CD14-positive monocyte (primary cell): ENCODE measurements around the gene CCDC88C. TPM values are rescaled to one million over a fixed set of nuclear protein-coding genes. Genes with fewer than 3 reads are reported as not detected.
A peak's percentile ranks its signal among the peaks of the same experiment; 100 is the strongest.

Experiments
- DNase-seq, 3 donors: peaks; one replicate each; pipeline ENCODE4 v3.0.0-alpha.2; 2011 to 2022
- H2AFZ ChIP-seq: 2 replicates; pipeline ENCODE4 v1.6.0; 2012; ENCODE audit warnings: mild to moderate bottlenecking, low read depth, low read length, inconsistent platforms; ENCODE audit not compliant: insufficient read depth, poor library complexity, severe bottlenecking
- H3K27ac ChIP-seq, 2 donors: 1 replicate in 1 of 2; 2 replicates in 1 of 2; pipeline ENCODE4 v1.5.1; 2012 to 2013; ENCODE audit warnings: low read length in 2 of 2, control low read depth in 1 of 2, inconsistent platforms in 1 of 2, low read depth in 1 of 2, mild to moderate bottlenecking in 1 of 2
- H3K27me3 ChIP-seq, 2 donors: one replicate each; pipeline versions ENCODE4 v1.6.0 to v1.6.1; 2011 to 2013; ENCODE audit warnings: low read length in 2 of 2; ENCODE audit not compliant: control insufficient read depth in 2 of 2, insufficient read depth in 2 of 2
- H3K36me3 ChIP-seq, 2 donors: replicated peaks in 1 of 2; 1 replicate in 1 of 2; 2 replicates in 1 of 2; pipeline versions ENCODE4 v1.5.1 to v1.6.1; 2012 to 2013; ENCODE audit warnings: low read length in 2 of 2, control low read depth in 1 of 2, inconsistent platforms in 1 of 2, mild to moderate bottlenecking in 1 of 2; ENCODE audit not compliant: insufficient read depth in 2 of 2, control insufficient read depth in 1 of 2
- H3K4me1 ChIP-seq, 2 donors: 1 replicate in 1 of 2; 2 replicates in 1 of 2; pipeline versions ENCODE4 v1.5.1 to v1.6.1; 2012 to 2013; ENCODE audit warnings: low read length in 2 of 2, control low read depth in 1 of 2, inconsistent platforms in 1 of 2, mild to moderate bottlenecking in 1 of 2, moderate library complexity in 1 of 2; ENCODE audit not compliant: insufficient read depth in 2 of 2, control insufficient read depth in 1 of 2
- H3K4me2 ChIP-seq: replicated peaks from 2 replicates; pipeline ENCODE3; 2012; ENCODE audit warnings: low read length, moderate library complexity, mild to moderate bottlenecking; ENCODE audit not compliant: poor library complexity, severe bottlenecking; ENCODE audit errors: extremely low read depth
- H3K4me3 ChIP-seq, 3 experiments: fragments of 200-600 bp in 1 of 3; sonication (generic) in 1 of 3; replicated peaks in 1 of 3; 1 replicate in 2 of 3; 2 replicates in 1 of 3; pipeline ENCODE4 v1.5.1; 2011 to 2013; ENCODE audit warnings: low read length in 3 of 3, mild to moderate bottlenecking in 3 of 3, control low read depth in 2 of 3, low read depth in 2 of 3, inconsistent platforms in 1 of 3, moderate library complexity in 1 of 3
- H3K79me2 ChIP-seq: 2 replicates; pipeline ENCODE4 v1.6.0; 2012; ENCODE audit warnings: mild to moderate bottlenecking, control low read depth, inconsistent platforms, low read length, moderate library complexity; ENCODE audit not compliant: insufficient read depth
- H3K9ac ChIP-seq: 2 replicates; pipeline ENCODE4 v1.6.0; 2017; ENCODE audit warnings: low read length, mild to moderate bottlenecking; ENCODE audit not compliant: insufficient read depth, poor library complexity, severe bottlenecking
- H3K9me3 ChIP-seq, 2 donors: replicated peaks in 1 of 2; 1 replicate in 1 of 2; 2 replicates in 1 of 2; pipeline versions ENCODE4 v1.5.1 to v1.6.1; 2012 to 2013; ENCODE audit warnings: low read length in 2 of 2, control low read depth in 1 of 2; ENCODE audit not compliant: control insufficient read depth in 1 of 2, insufficient read depth in 1 of 2
- H4K20me1 ChIP-seq: 2 replicates; pipeline ENCODE4 v1.6.0; 2012; ENCODE audit warnings: mild to moderate bottlenecking, low read length, control low read depth, moderate library complexity; ENCODE audit not compliant: insufficient read depth
- H3K27ac Mint-ChIP-seq, 7 donors: one replicate each; pipeline ENCODE4 v1.8.0; 2020; ENCODE audit warnings: mild to moderate bottlenecking in 7 of 7, mixed read lengths in 7 of 7, moderate library complexity in 6 of 7, inconsistent platforms in 2 of 7
- H3K27me3 Mint-ChIP-seq, 3 donors: one replicate each; pipeline ENCODE4 v1.8.0; 2021 to 2022; ENCODE audit warnings: low read depth in 3 of 3, mild to moderate bottlenecking in 3 of 3, mixed read lengths in 3 of 3, moderate library complexity in 3 of 3, inconsistent platforms in 1 of 3
- H3K36me3 Mint-ChIP-seq, 2 donors: one replicate each; pipeline ENCODE4 v1.8.0; 2020; ENCODE audit warnings: mixed read lengths in 2 of 2, inconsistent platforms in 1 of 2, mild to moderate bottlenecking in 1 of 2
- H3K4me1 Mint-ChIP-seq: one replicate; pipeline ENCODE4 v1.8.0; 2020; ENCODE audit warnings: mild to moderate bottlenecking, mixed read lengths
- H3K4me3 Mint-ChIP-seq, 2 donors: one replicate each; pipeline ENCODE4 v1.8.0; 2020; ENCODE audit warnings: mild to moderate bottlenecking in 2 of 2, mixed read lengths in 2 of 2, moderate library complexity in 1 of 2
- H3K9me3 Mint-ChIP-seq, 7 donors: one replicate each; pipeline ENCODE4 v1.8.0; 2020 to 2022; ENCODE audit warnings: mixed read lengths in 7 of 7, mild to moderate bottlenecking in 6 of 7, moderate library complexity in 6 of 7, inconsistent platforms in 2 of 7
- CTCF ChIP-seq: fragments of 200-600 bp; IDR thresholded peaks from one replicate; pipeline ENCODE4 v1.8.0; 2022; ENCODE audit warnings: antibody characterized with exemption, mild to moderate bottlenecking
- WGBS: methylation state at CpG from one replicate; pipeline ENCODE4 v1.1.5; 2013; ENCODE audit warnings: missing lambda C conversion rate; ENCODE audit not compliant: insufficient coverage; 5-methylcytosine and 5-hydroxymethylcytosine counted together
- intact Hi-C, 2 donors: fragments of 100-400 bp; cut with micrococcal nuclease; formaldehyde crosslinking; loops; one replicate each; pipeline versions ENCODE4 v1.15.0 to v1.15.1; 2023
- polyA plus RNA-seq, 3 donors: library from polyadenylated mRNA; depleted of rRNA in 1 of 3; unstranded in 2 of 3; stranded (reverse) in 1 of 3; fragments of 300-500 nt in 2 of 3; fragments of >200 nt in 1 of 3; fragmentation: Illumina TruSeq in 2 of 3; gene quantifications; 1 replicate in 2 of 3; 2 replicates in 1 of 3; pipeline ENCODE4 v1.2.3, GENCODE V29; 2012 to 2021

Gene CCDC88C
- polyA plus RNA-seq, 3 donors, result 11.6 to 69.7 (median 12.3) TPM

GRCh38 chr14:91414475-91414833, 3.2 kb downstream of the CCDC88C start:
- H3K36me3 Mint-ChIP-seq, result peaks cover 44 to 55% of the 10 kb centered on the region in 2 donors
- Histone ChIP-seq H3K27ac (peak overlapping the region in 1 of 2 donors; percentile 49), H2AFZ (no peak overlapping the region), H3K4me3 (peak overlapping the region; percentile 3 to 99 (median 8)), H3K4me2 (peak overlapping the region; percentile 98), H3K79me2 (peaks cover 87% of the 10 kb centered on the region), H3K27me3 (no peaks in the 10 kb centered on the region), H3K9ac (peak overlapping the region; percentile 9), H3K4me1 (peaks cover 58 to 81% of the 10 kb centered on the region in 2 donors), H4K20me1 (peaks cover 75% of the 10 kb centered on the region), H3K36me3 (peaks cover 12 to 40% of the 10 kb centered on the region in 2 donors), H3K9me3 (no peaks in the 10 kb centered on the region)
- WGBS, result 43% methylated on average over 3 of the region's 3 CpGs
- no peaks in the 10 kb centered on the region for H3K9me3 Mint-ChIP-seq
- intact Hi-C loops, result loop anchor here in 1 of 2 donors (10.0 kb wide), 1 partner anchor 170 kb away; the partner anchor contains the start of gene GPR68
- H3K27me3 Mint-ChIP-seq, result no peaks in the 10 kb centered on the region
- peak overlapping the region in 5 of 7 donors; percentile 37 to 90 (median 71) for H3K27ac Mint-ChIP-seq
- H3K4me3 Mint-ChIP-seq, result peak overlapping the region; percentile 76 to 98
- H3K4me1 Mint-ChIP-seq, result peaks cover 79% of the 10 kb centered on the region
- no peak for DNase-seq
- TF ChIP-seq CTCF, result no peak

- Histone ChIP-seq H2AFZ (no peak overlapping the region), H3K4me3 (peak overlapping the region in 1 of 3 experiments; percentile 99), H3K9ac (no peak overlapping the region), H3K36me3 (peaks cover 14 to 42% of the 10 kb centered on the region in 2 donors), H3K27me3 (no peaks in the 10 kb centered on the region), H3K27ac (peak overlapping the region in 1 of 2 donors; percentile 49), H3K9me3 (no peaks in the 10 kb centered on the region), H3K4me2 (peak overlapping the region; percentile 98), H3K4me1 (peaks cover 52 to 74% of the 10 kb centered on the region in 2 donors), H3K79me2 (peaks cover 93% of the 10 kb centered on the region), H4K20me1 (peaks cover 81% of the 10 kb centered on the region)
- H3K36me3 Mint-ChIP-seq, result peaks cover 46 to 59% of the 10 kb centered on the region in 2 donors
- peak overlapping the region; percentile 76 to 98 for H3K4me3 Mint-ChIP-seq
- no peaks in the 10 kb centered on the region for H3K27me3 Mint-ChIP-seq
- intact Hi-C loops, result loop anchor here in 1 of 2 donors (2.0 to 10.0 kb wide), 2 partner anchors 17 to 169 kb away; partner anchors contain the start of gene GPR68
- no peak for DNase-seq
- TF ChIP-seq CTCF, result no peak
- WGBS, result 89% methylated on average over 6 of the region's 11 CpGs
- peak overlapping the region in 5 of 7 donors; percentile 37 to 90 (median 80) for H3K27ac Mint-ChIP-seq
- H3K9me3 Mint-ChIP-seq, result no peaks in the 10 kb centered on the region
- peaks cover 75% of the 10 kb centered on the region for H3K4me1 Mint-ChIP-seq
Observed at GRCh38 chr14:91413547-91414474, 3.8 kb downstream of the CCDC88C start.
